Left ventricle myocardium inferior (tissue), 1 donor: ENCODE measurements around the gene SLC6A12. TPM values are rescaled to one million over a fixed set of nuclear protein-coding genes. Genes with fewer than 3 reads are reported as not detected.
A peak's percentile ranks its signal among the peaks of the same experiment; 100 is the strongest.

Experiments used
- DNase-seq: peaks from one replicate; pipeline ENCODE4 v3.0.0-alpha.2; 2020
- H3K27ac ChIP-seq: fragments of 200-600 bp; replicated peaks from 2 replicates; pipeline ENCODE4 v1.8.0; 2021
- H3K27me3 ChIP-seq: fragments of 200-600 bp; 2 replicates; pipeline ENCODE4 v1.8.0; 2021; ENCODE audit warnings: low read depth
- H3K36me3 ChIP-seq: fragments of 200-600 bp; 2 replicates; pipeline ENCODE4 v1.8.0; 2021
- H3K4me1 ChIP-seq: fragments of 200-600 bp; 2 replicates; pipeline ENCODE4 v1.8.0; 2021
- H3K4me3 ChIP-seq: fragments of 200-600 bp; 2 replicates; pipeline ENCODE4 v1.8.0; 2021; ENCODE audit warnings: mild to moderate bottlenecking, moderate library complexity
- H3K9me3 ChIP-seq: fragments of 200-600 bp; replicated peaks from 2 replicates; pipeline ENCODE4 v1.8.0; 2021
- intact Hi-C: fragments of 100-400 bp; cut with micrococcal nuclease; formaldehyde crosslinking; loops from one replicate; pipeline ENCODE4 v1.11.0; 2022
- total RNA-seq: library from RNA; stranded (reverse); fragmentation: NEBNext Ultra II Directional; extraction: Animal tissue kit (Norgen Biotek cat#: 25700); gene quantifications from one replicate; pipeline ENCODE4 v1.2.1, GENCODE V29; 2021
- TF ChIP-seq, protein P1 (sequence below): fragments of 200-600 bp; IDR thresholded peaks from 2 replicates; pipeline ENCODE4 v1.8.0; 2021; ENCODE audit warnings: antibody characterized with exemption, mild to moderate bottlenecking, borderline replicate concordance
- donor health status: DM: no; HTN: yes; CAD: no; lungs with severe emphysema.

Gene SLC6A12
- total RNA-seq, 1 donor from 2014 or later: 1.2 TPM

DNA sequence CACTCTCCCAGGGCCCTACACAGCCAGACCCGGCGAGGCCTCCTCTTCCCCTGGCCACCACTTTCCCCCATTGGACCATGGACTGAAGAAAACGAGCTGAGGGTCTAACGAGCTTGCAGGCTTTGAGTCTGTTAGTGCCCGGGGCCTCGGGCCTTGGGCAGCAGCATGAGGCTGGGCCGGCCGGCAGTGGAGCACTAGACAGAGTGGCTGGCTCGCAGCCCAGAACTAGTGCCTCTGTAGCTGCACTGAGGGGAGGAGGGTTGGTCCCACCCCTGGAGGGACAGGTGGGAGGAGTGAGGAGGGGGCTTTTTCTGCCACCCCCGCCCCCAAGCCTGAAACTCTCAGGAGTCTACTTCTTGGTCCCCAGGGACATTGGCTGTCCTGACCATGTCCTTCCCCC is 38.7 kb downstream of the SLC6A12 start:
- intact Hi-C loops: no loop called here

DNA sequence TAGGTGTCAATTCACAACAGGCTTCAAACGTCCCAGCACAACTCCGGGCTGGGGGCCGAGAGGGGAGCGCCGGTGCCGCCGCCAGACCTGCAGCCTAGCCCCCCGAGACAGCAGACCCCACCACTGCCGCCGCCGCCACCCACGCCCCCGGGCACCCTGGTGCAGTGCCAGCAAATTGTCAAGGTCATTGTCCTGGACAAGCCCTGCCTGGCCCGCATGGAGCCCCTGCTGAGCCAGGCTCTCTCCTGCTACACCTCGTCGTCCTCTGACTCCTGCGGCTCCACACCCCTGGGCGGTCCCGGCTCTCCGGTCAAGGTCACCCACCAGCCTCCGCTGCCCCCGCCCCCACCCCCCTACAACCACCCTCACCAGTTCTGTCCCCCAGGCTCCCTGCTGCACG is 39.4 kb downstream of the SLC6A12 start:
- H3K27ac ChIP-seq: peak overlapping the region; percentile 83

More for the DNA sequence above, 38.7 kb downstream of the SLC6A12 start:
- Histone ChIP-seq H3K4me3 (no peak overlapping the region), H3K9me3 (no peaks in the 10 kb centered on the region), H3K36me3 (no peaks in the 10 kb centered on the region), H3K4me1 (peaks cover 98% of the 10 kb centered on the region), H3K27me3 (no peaks in the 10 kb centered on the region), H3K27ac (peak overlapping the region; percentile 83)
- peak; percentile 61 for DNase-seq
- TF ChIP-seq, protein P1, sequence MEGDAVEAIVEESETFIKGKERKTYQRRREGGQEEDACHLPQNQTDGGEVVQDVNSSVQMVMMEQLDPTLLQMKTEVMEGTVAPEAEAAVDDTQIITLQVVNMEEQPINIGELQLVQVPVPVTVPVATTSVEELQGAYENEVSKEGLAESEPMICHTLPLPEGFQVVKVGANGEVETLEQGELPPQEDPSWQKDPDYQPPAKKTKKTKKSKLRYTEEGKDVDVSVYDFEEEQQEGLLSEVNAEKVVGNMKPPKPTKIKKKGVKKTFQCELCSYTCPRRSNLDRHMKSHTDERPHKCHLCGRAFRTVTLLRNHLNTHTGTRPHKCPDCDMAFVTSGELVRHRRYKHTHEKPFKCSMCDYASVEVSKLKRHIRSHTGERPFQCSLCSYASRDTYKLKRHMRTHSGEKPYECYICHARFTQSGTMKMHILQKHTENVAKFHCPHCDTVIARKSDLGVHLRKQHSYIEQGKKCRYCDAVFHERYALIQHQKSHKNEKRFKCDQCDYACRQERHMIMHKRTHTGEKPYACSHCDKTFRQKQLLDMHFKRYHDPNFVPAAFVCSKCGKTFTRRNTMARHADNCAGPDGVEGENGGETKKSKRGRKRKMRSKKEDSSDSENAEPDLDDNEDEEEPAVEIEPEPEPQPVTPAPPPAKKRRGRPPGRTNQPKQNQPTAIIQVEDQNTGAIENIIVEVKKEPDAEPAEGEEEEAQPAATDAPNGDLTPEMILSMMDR: no peak

DNA sequence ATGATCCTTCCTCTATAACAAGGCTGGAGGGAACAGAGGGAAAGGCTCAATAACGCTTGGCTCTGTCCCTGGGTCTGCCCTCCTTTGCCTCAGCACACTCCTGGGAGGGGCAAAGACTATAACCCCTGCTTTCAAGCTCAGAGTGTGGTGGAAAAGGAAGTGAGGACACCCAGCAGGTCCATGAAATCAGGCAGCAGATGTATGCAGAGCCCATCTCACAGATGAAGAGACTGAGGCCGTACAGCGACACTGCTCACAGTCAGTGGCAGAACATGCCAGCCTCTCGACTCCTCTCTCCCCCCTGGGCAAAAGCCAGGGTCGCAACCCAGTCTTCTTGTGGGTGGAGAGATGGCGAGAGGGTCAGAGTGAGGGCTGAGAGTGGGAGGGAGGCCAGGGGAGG is 39.8 kb downstream of the SLC6A12 start:
- Histone ChIP-seq H3K4me3 (no peak overlapping the region), H3K9me3 (no peaks in the 10 kb centered on the region), H3K27me3 (no peaks in the 10 kb centered on the region), H3K36me3 (no peaks in the 10 kb centered on the region), H3K4me1 (peaks cover 98% of the 10 kb centered on the region), H3K27ac (peak overlapping the region; percentile 83)
- intact Hi-C loops: no loop called here
- TF ChIP-seq, protein P1: no peak
- DNase-seq: no peak

More for the DNA sequence above, 39.4 kb downstream of the SLC6A12 start:
- Histone ChIP-seq H3K4me3 (no peak overlapping the region), H3K36me3 (no peaks in the 10 kb centered on the region), H3K27me3 (no peaks in the 10 kb centered on the region), H3K9me3 (no peaks in the 10 kb centered on the region), H3K4me1 (peaks cover 98% of the 10 kb centered on the region)
- intact Hi-C loops: no loop called here
- DNase-seq: no peak
- TF ChIP-seq, protein P1: no peak

DNA sequence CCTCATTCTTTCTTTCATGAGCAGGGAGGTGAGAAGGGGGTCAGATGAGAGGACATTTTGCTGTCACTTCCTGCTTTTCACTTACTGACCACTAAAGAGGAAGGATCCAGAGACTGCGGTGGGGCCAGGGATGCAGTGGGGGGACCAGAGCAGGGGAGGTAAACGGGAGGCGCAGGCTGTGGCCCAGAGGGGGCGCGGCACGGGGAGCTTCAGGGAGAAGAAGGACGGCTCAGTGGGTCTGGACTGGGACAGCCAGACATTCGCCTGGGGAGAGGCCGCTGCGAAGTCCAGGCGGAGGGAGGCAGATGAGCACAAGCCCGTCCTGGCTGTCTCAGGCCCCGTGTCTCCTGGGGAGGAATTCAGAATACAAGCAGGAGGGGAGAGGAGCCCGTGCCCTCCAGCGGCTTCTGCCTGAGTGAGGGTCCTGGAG is 41.2 kb downstream of the SLC6A12 start:
- Histone ChIP-seq H3K27ac (peak overlapping the region; percentile 83), H3K4me3 (no peak overlapping the region), H3K4me1 (peaks cover 97% of the 10 kb centered on the region), H3K36me3 (no peaks in the 10 kb centered on the region), H3K9me3 (no peaks in the 10 kb centered on the region), H3K27me3 (no peaks in the 10 kb centered on the region)
- TF ChIP-seq, protein P1: no peak
- intact Hi-C loops: no loop called here
- DNase-seq: no peak

DNA sequence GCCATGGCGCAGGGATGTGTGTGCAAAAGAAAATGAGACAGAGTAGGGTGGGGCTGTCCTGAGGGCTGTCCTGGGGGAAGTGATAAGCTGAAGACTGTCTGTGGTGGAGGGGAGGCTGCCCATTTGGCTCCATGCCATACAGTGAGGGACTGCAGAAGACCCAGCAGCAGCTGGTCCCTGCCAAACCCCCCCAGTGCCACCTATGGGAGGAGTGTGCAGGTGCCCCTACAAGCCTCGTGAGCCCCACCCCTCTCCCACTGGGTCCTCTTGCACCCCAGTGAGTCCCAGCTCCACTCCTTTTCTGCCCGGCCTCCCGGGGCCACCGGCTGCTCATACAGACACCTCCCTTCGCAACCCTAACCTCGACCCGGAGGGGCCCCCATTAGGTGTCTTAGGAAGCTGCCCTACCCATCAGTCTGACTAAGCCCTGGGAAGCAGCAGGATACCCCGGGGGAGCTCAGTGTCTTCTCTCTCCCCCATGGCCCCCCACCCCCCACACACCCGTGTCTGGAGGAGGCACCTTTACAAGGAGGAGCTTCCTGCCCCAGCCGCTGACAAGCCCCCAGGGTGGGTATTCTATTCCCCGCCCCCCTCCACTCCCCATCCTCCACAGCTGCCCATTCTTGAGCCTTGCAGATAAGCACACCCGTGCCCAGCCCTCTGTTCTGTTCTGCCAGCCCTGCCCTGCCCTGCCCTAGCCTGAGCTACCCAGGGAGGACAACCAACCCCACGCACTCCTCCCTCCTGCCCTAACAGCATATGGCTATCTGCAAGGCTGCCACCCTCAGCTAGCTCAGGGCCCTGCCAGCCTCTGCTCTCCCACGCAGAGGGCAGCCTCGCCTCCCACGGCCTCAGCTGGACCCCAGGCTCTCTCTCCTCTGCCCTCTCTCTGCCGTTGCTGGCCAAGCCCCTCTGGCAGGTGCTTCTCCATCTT is 41.9 kb downstream of the SLC6A12 start:
- intact Hi-C loops: no loop called here
- H3K4me3 ChIP-seq: no peak overlapping the region
- peak overlapping the region; percentile 83 for H3K27ac ChIP-seq
- TF ChIP-seq, protein P1: no peak
- H3K36me3 ChIP-seq: no peaks in the 10 kb centered on the region
- no peaks in the 10 kb centered on the region for H3K27me3 ChIP-seq
- no peak for DNase-seq
- H3K9me3 ChIP-seq: no peaks in the 10 kb centered on the region
- H3K4me1 ChIP-seq: peaks cover 97% of the 10 kb centered on the region
